Mesendoderm (in vitro differentiated cells): ENCODE results near the gene CCDC81.
"Not testable (repeated sequence)": the region's sequence is repeated elsewhere in the genome, so short reads cannot be mapped to it uniquely, and the experiment has no call there.

Experiments
- DNase-seq: peaks from one replicate; pipeline ENCODE4 v3.0.0; 2013
- H2AK5ac ChIP-seq: 2 replicates; pipeline ENCODE4 v1.6.1; 2013; ENCODE audit warnings: low read length, inconsistent platforms
- H2BK120ac ChIP-seq: 2 replicates; pipeline ENCODE4 v1.6.1; 2013; ENCODE audit warnings: low read depth, mild to moderate bottlenecking, low read length, moderate library complexity, mixed read lengths
- H2BK15ac ChIP-seq: replicated peaks from 2 replicates; pipeline ENCODE4 v1.6.1; 2013; ENCODE audit warnings: low read depth, mild to moderate bottlenecking, moderate library complexity
- H2BK5ac ChIP-seq: 2 replicates; pipeline ENCODE4 v1.6.1; 2013; ENCODE audit warnings: low read length, inconsistent platforms
- H3K18ac ChIP-seq: 2 replicates; pipeline ENCODE4 v1.6.1; 2013; ENCODE audit warnings: mild to moderate bottlenecking, low read length, mixed read lengths
- H3K23ac ChIP-seq: one replicate; pipeline ENCODE4 v1.6.1; 2013; ENCODE audit warnings: low read length
- H3K27ac ChIP-seq: 2 replicates; pipeline ENCODE4 v1.5.1; 2013; ENCODE audit warnings: low read depth, mild to moderate bottlenecking, inconsistent platforms, low read length, moderate library complexity
- H3K27me3 ChIP-seq: 2 replicates; pipeline ENCODE4 v1.6.1; 2013; ENCODE audit warnings: low read length, control low read depth, mild to moderate bottlenecking, inconsistent platforms; ENCODE audit not compliant: insufficient read depth, poor library complexity
- H3K36me3 ChIP-seq: 2 replicates; pipeline ENCODE4 v1.6.1; 2013; ENCODE audit warnings: low read length, inconsistent platforms; ENCODE audit not compliant: control insufficient read depth, insufficient read depth
- H3K4ac ChIP-seq: one replicate; pipeline ENCODE4 v1.6.1; 2013; ENCODE audit warnings: low read depth, mild to moderate bottlenecking, low read length, moderate library complexity
- H3K4me1 ChIP-seq: 2 replicates; pipeline ENCODE4 v1.6.1; 2013; ENCODE audit warnings: low read depth, low read length, inconsistent platforms; ENCODE audit not compliant: control insufficient read depth
- H3K4me2 ChIP-seq: 2 replicates; pipeline ENCODE4 v1.6.1; 2013; ENCODE audit warnings: low read length
- H3K4me3 ChIP-seq: 2 replicates; pipeline ENCODE4 v1.5.1; 2013; ENCODE audit warnings: mild to moderate bottlenecking, low read length
- H3K56ac ChIP-seq: one replicate; pipeline ENCODE4 v1.6.1; 2013; ENCODE audit warnings: low read length
- H3K79me1 ChIP-seq: 2 replicates; pipeline ENCODE4 v1.6.1; 2013; ENCODE audit warnings: low read length, inconsistent platforms
- H3K79me2 ChIP-seq: 2 replicates; pipeline ENCODE4 v1.6.1; 2013; ENCODE audit warnings: mild to moderate bottlenecking, low read length; ENCODE audit not compliant: control insufficient read depth, insufficient read depth
- H3K9ac ChIP-seq: 2 replicates; pipeline ENCODE4 v1.6.1; 2013; ENCODE audit warnings: low read length, inconsistent platforms
- H4K5ac ChIP-seq: one replicate; pipeline ENCODE4 v1.6.1; 2013; ENCODE audit warnings: low read length
- H4K8ac ChIP-seq: one replicate; pipeline ENCODE4 v1.6.1; 2013; ENCODE audit warnings: low read depth, mild to moderate bottlenecking, control low read depth, low read length, moderate library complexity
- WGBS: extraction: QIAGEN DNeasy Blood & Tissue Kit; methylation state at CpG from one replicate; pipeline ENCODE4 v1.1.7; 2013; ENCODE audit warnings: low lambda C conversion rate, missing lambda C conversion rate; ENCODE audit not compliant: insufficient coverage; ENCODE audit errors: extremely low coverage; 5-methylcytosine and 5-hydroxymethylcytosine counted together

CCDC81 gene

DNA sequence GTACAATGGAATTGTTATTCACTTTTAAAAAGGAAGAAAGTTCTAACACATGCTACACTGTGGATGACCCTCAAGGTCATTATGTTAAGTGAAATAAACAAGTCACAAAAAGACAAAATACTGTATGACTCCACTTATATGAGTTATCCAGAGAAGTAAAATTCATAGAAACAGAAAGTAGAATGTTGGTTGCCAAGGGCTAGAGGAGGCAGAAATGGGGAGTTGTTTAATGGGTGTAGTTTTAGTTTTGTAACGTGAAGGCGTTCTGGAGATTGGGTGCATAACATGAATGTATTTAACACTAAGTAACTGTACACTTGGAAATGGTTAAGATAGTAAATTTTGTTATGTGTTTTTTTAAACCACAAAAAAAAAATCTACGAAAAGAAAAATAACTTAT lies 43.8 kb downstream of the CCDC81 start:
- H3K9ac ChIP-seq = no peak overlapping the region
- H3K4me3 ChIP-seq = no peak overlapping the region
- no peak overlapping the region for H2BK5ac ChIP-seq
- no peak overlapping the region for H3K27ac ChIP-seq
- no peak overlapping the region for H2AK5ac ChIP-seq
- peaks cover 12% of the 10 kb centered on the region for H3K4me1 ChIP-seq
- H2BK120ac ChIP-seq = no peak overlapping the region
- H4K8ac ChIP-seq = no peak overlapping the region
- H3K27me3 ChIP-seq = no peaks in the 10 kb centered on the region
- no peaks in the 10 kb centered on the region for H3K79me1 ChIP-seq
- H3K18ac ChIP-seq = no peak overlapping the region
- no peaks in the 10 kb centered on the region for H3K79me2 ChIP-seq
- no peak overlapping the region for H4K5ac ChIP-seq
- H3K23ac ChIP-seq = no peak overlapping the region
- H3K4me2 ChIP-seq = no peak overlapping the region
- 100% methylated on average over 2 of the region's 3 CpGs for WGBS
- no peaks in the 10 kb centered on the region for H3K36me3 ChIP-seq
- no peak for DNase-seq
- no peak overlapping the region for H3K4ac ChIP-seq
- H2BK15ac ChIP-seq = no peak overlapping the region
- no peak overlapping the region for H3K56ac ChIP-seq

- Histone ChIP-seq H4K5ac (no peak overlapping the region), H3K18ac (no peak overlapping the region), H4K8ac (no peak overlapping the region), H3K27ac (no peak overlapping the region), H3K23ac (no peak overlapping the region), H2BK120ac (no peak overlapping the region), H2BK15ac (no peak overlapping the region), H3K4me2 (no peak overlapping the region), H2BK5ac (no peak overlapping the region), H3K9ac (no peak overlapping the region), H3K36me3 (no peaks in the 10 kb centered on the region), H3K4ac (no peak overlapping the region), H2AK5ac (no peak overlapping the region), H3K79me2 (no peaks in the 10 kb centered on the region), H3K4me3 (no peak overlapping the region), H3K56ac (no peak overlapping the region), H3K4me1 (peaks cover 12% of the 10 kb centered on the region), H3K79me1 (no peaks in the 10 kb centered on the region), H3K27me3 (no peaks in the 10 kb centered on the region)
- peak; percentile 36 for DNase-seq
- WGBS = no CpG with 5 or more reads among the region's 2 CpGs
Observed at GRCh38 chr11:86418917-86419316, 44.2 kb downstream of the CCDC81 start.

GRCh38 chr11:86421946-86422345 lies 47.3 kb downstream of the CCDC81 start:
- Histone ChIP-seq H3K4me2 (no peak overlapping the region), H3K4me3 (no peak overlapping the region), H3K79me2 (no peaks in the 10 kb centered on the region), H3K4ac (peak overlapping the region; percentile 41), H2BK120ac (peak overlapping the region; percentile 88), H3K36me3 (no peaks in the 10 kb centered on the region), H3K23ac (no peak overlapping the region), H4K8ac (no peak overlapping the region), H3K79me1 (no peaks in the 10 kb centered on the region), H3K27me3 (no peaks in the 10 kb centered on the region), H3K27ac (peak overlapping the region; percentile 91), H3K56ac (peak overlapping the region; percentile 59), H3K9ac (no peak overlapping the region), H2BK5ac (peak overlapping the region; percentile 96), H3K4me1 (peaks cover 12% of the 10 kb centered on the region), H2BK15ac (no peak overlapping the region), H3K18ac (peak overlapping the region; percentile 85), H2AK5ac (no peak overlapping the region), H4K5ac (no peak overlapping the region)
- peak; percentile 70 for DNase-seq
- no CpG with 5 or more reads among the region's 4 CpGs for WGBS

DNA sequence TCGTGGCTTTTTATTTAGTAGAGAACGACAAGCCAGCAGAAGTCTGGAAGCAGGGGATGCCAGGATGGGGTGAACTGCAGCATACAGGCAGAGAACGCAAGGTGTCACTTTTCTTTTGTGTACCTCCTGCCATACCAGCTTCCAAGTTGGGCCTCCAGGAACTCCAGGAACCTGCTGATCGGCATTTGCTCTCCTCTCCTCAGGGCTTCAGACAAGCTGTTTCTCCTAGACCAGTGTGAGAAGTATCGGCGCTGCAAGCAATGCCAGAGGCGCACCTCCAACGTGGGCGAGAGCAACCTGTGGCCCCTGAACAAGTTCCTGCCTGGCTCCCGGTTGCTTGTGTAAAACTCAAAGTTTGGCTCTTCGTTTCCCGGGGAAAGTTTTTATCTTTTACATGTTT lies 47.7 kb downstream of the CCDC81 start:
- Histone ChIP-seq H3K18ac (peak overlapping the region; percentile 85), H4K8ac (no peak overlapping the region), H3K4me2 (no peak overlapping the region), H3K27me3 (no peaks in the 10 kb centered on the region), H2AK5ac (peak overlapping the region; percentile 80), H3K36me3 (no peaks in the 10 kb centered on the region), H2BK15ac (no peak overlapping the region), H2BK5ac (peak overlapping the region; percentile 96), H3K79me1 (no peaks in the 10 kb centered on the region), H4K5ac (no peak overlapping the region), H3K23ac (no peak overlapping the region), H3K79me2 (no peaks in the 10 kb centered on the region), H3K4me3 (no peak overlapping the region), H3K27ac (peak overlapping the region; percentile 91), H3K56ac (peak overlapping the region; percentile 59), H3K4ac (peak overlapping the region; percentile 41), H3K9ac (peak overlapping the region; percentile 49), H3K4me1 (peaks cover 12% of the 10 kb centered on the region), H2BK120ac (peak overlapping the region; percentile 88)
- WGBS = no CpG with 5 or more reads among the region's 12 CpGs
- DNase-seq = peak; percentile 37

DNA sequence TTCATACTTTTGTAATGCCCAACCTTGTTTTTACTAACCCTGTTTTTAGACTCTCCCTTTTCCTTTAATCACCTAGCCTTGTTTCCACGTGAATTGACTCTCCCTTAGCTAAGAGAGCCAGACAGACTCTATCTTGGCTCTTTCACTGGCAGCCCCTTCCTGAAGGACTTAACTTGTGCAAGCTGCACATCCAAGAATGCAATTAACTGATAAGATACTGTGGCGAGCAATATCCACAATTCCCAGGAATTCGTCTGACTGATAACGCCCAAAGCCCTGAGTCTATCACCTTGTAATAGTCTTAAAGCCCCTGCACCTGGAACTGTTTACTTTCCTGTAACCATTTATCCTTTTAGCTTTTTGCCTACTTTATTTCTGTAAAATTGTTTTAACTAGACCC lies 48.8 kb downstream of the CCDC81 start:
- not testable (repeated sequence) for H2BK15ac ChIP-seq, H3K4ac ChIP-seq, H4K8ac ChIP-seq, H2BK120ac ChIP-seq, H3K36me3 ChIP-seq, H2BK5ac ChIP-seq, H3K23ac ChIP-seq, H3K79me2 ChIP-seq, H3K27me3 ChIP-seq, H2AK5ac ChIP-seq, H3K4me3 ChIP-seq, H3K79me1 ChIP-seq, H4K5ac ChIP-seq, H3K4me2 ChIP-seq
- H3K18ac ChIP-seq = peak overlapping the region; percentile 22
- no CpG with 5 or more reads among the region's 4 CpGs for WGBS
- peak; percentile 90 for DNase-seq
- peaks cover 12% of the 10 kb centered on the region for H3K4me1 ChIP-seq
- peak overlapping the region; percentile 59 for H3K56ac ChIP-seq
- H3K9ac ChIP-seq = peak overlapping the region; percentile 3
- H3K27ac ChIP-seq = peak overlapping the region; percentile 91

DNA sequence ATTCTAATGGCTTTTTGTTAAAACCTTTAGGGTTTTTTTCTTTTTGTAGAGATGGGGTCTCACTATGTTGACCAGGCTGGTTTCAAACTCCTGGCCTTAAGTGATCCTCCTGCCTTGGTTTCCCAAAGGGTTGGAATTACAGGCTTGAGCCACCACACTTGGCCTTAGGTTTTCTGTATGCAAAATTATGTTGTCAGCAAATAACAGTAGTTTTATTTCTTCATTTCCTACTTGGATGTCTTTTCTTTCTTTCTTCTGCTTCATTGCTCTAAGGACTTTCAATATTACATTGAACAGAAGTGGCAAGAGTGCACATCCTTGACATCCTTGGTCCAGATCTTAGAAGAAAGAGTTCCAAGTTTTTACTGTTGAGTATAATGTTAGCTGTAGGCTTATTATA lies 52.8 kb downstream of the CCDC81 start:
- H2BK15ac ChIP-seq = no peak overlapping the region
- H3K23ac ChIP-seq = no peak overlapping the region
- no peaks in the 10 kb centered on the region for H3K27me3 ChIP-seq
- no peak overlapping the region for H3K9ac ChIP-seq
- no peak overlapping the region for H3K27ac ChIP-seq
- H2BK120ac ChIP-seq = no peak overlapping the region
- no peak for DNase-seq
- H3K4ac ChIP-seq = no peak overlapping the region
- H2BK5ac ChIP-seq = no peak overlapping the region
- no peak overlapping the region for H2AK5ac ChIP-seq
- no peak overlapping the region for H4K5ac ChIP-seq
- H3K79me2 ChIP-seq = no peaks in the 10 kb centered on the region
- no peak overlapping the region for H3K18ac ChIP-seq
- no peak overlapping the region for H4K8ac ChIP-seq
- no peaks in the 10 kb centered on the region for H3K36me3 ChIP-seq
- H3K4me3 ChIP-seq = no peak overlapping the region
- H3K4me2 ChIP-seq = no peak overlapping the region
- peaks cover 8% of the 10 kb centered on the region for H3K4me1 ChIP-seq
- H3K79me1 ChIP-seq = no peaks in the 10 kb centered on the region
- H3K56ac ChIP-seq = no peak overlapping the region
